Hepatocyte (in vitro differentiated cells): ENCODE measurements around the gene RAB3GAP1. TPM values are rescaled to one million over a fixed set of nuclear protein-coding genes. Genes with fewer than 3 reads are reported as not detected.

ENCODE experiments used
- DNase-seq: peaks from one replicate; pipeline ENCODE4 v3.0.0-alpha.2; 2016; ENCODE audit warnings: low spot score
- H2AFZ ChIP-seq: fragments of 200-600 bp; sonication (generic); 2 replicates; pipeline ENCODE4 v1.6.0; 2016; ENCODE audit warnings: antibody characterized with exemption, mild to moderate bottlenecking
- H3K27ac ChIP-seq: fragments of 200-600 bp; sonication (generic); 2 replicates; pipeline ENCODE4 v1.5.1; 2016; ENCODE audit warnings: mild to moderate bottlenecking
- H3K27me3 ChIP-seq: fragments of 200-600 bp; sonication (generic); 2 replicates; pipeline ENCODE4 v1.6.1; 2016
- H3K36me3 ChIP-seq: fragments of 200-600 bp; sonication (generic); replicated peaks from 2 replicates; pipeline ENCODE4 v1.5.1; 2016; ENCODE audit warnings: low read depth; ENCODE audit not compliant: insufficient read depth
- H3K4me1 ChIP-seq: fragments of 200-600 bp; sonication (generic); 2 replicates; pipeline ENCODE4 v1.5.1; 2016; ENCODE audit warnings: mild to moderate bottlenecking, moderate library complexity; ENCODE audit not compliant: insufficient read depth
- H3K4me2 ChIP-seq: fragments of 200-600 bp; sonication (generic); 2 replicates; pipeline ENCODE4 v1.6.0; 2016
- H3K4me3 ChIP-seq: fragments of 200-600 bp; sonication (generic); 2 replicates; pipeline ENCODE4 v1.5.1; 2016; ENCODE audit warnings: mild to moderate bottlenecking
- H3K79me2 ChIP-seq: fragments of 200-600 bp; sonication (generic); 2 replicates; pipeline ENCODE4 v1.6.0; 2017; ENCODE audit warnings: mild to moderate bottlenecking
- H3K9me2 ChIP-seq: fragments of 200-600 bp; sonication (generic); replicated peaks from 2 replicates; pipeline ENCODE4 v1.6.0; 2017; ENCODE audit warnings: mild to moderate bottlenecking; ENCODE audit not compliant: insufficient read depth
- H3K9me3 ChIP-seq: fragments of 200-600 bp; sonication (generic); 2 replicates; pipeline ENCODE4 v1.5.1; 2016; ENCODE audit warnings: low read depth, mild to moderate bottlenecking
- H4K20me1 ChIP-seq: fragments of 200-600 bp; sonication (generic); 2 replicates; pipeline ENCODE4 v1.6.0; 2016; ENCODE audit warnings: mild to moderate bottlenecking; ENCODE audit not compliant: insufficient read depth, poor library complexity, severe bottlenecking
- EZH2 ChIP-seq: fragments of 200-600 bp; sonication (generic); IDR thresholded peaks from 2 replicates; pipeline ENCODE4 v1.6.1; 2016; ENCODE audit warnings: antibody characterized with exemption, mild to moderate bottlenecking, borderline replicate concordance
- EZH2phosphoT487 ChIP-seq: fragments of 200-600 bp; sonication (generic); IDR thresholded peaks from one replicate; pipeline ENCODE4 v1.6.1; 2018; ENCODE audit warnings: antibody characterized with exemption, mild to moderate bottlenecking, low read depth, moderate library complexity; ENCODE audit not compliant: unreplicated experiment, severe bottlenecking
- WGBS: methylation state at CpG from one replicate; pipeline ENCODE4 v1.1.6; 2016; ENCODE audit warnings: low lambda C conversion rate; ENCODE audit errors: missing lambda C conversion rate; 5-methylcytosine and 5-hydroxymethylcytosine counted together
- polyA plus RNA-seq: library from polyadenylated mRNA; unstranded; fragments of >200 nt; fragmentation: Nextera tagmentation; extraction: Ambion mirVana; gene quantifications from 2 replicates; pipeline ENCODE4 v1.2.1, GENCODE V29; 2016
- total RNA-seq: library from RNA; depleted of rRNA; stranded (reverse); fragments of >200 nt; gene quantifications from 2 replicates; pipeline ENCODE4 v1.2.3, GENCODE V29; 2014
- TF ChIP-seq, protein P1 (sequence below): fragments of 200-600 bp; sonication (generic); IDR thresholded peaks from 2 replicates; pipeline ENCODE4 v1.5.1; 2016; ENCODE audit warnings: antibody characterized with exemption, mild to moderate bottlenecking; ENCODE audit not compliant: poor library complexity

RAB3GAP1 gene
- total and polyA plus RNA-seq, 2 experiments from 2014 or later = 17.7 to 62.5 TPM

DNA sequence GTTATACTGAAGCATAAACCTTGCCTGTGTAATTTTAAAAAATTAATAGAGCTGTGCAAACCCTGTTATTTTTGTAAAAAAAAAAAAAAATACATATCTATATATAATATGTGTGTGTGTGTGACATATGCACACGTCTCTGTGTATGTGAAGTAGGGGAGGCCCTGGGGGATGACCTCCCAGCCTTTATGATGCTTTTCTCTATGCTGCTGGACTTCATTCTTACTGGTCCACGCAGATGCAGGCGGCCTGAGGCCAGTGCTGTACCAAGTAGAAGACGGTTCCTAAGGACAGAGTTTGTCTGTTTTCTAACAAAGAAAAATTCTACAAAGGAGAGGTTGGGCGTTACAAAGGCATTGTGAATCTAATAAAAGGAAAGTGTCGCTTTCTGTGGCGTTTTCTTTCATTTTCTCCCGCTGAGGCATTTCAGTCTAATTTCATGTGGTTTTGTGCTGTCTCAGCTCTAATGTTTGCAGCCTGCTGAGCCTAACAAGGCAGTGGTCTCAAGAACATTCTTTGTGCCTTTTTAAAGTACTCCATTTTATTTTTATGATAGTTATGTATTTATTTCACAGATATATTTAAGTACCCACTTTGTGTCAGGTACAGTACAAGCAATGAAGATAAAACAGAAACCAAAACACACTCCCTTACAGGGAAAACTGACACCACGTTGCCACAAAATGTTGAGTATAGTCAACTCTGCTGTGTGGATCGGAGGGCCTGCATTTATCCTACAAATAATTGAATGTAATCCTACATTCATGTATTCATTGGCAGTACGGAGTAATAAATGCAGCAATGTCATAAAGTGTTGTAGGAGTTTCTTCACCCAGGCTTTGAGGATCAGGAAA lies 118.0 kb downstream of the RAB3GAP1 start:
- Histone ChIP-seq H2AFZ (no peak overlapping the region), H3K4me3 (no peak overlapping the region), H3K4me1 (no peaks in the 10 kb centered on the region), H3K79me2 (no peaks in the 10 kb centered on the region), H3K9me2 (no peaks in the 10 kb centered on the region), H4K20me1 (no peaks in the 10 kb centered on the region), H3K36me3 (no peaks in the 10 kb centered on the region), H3K4me2 (no peak overlapping the region), H3K9me3 (no peaks in the 10 kb centered on the region), H3K27ac (no peak overlapping the region), H3K27me3 (no peaks in the 10 kb centered on the region)
- DNase-seq = no peak
- TF ChIP-seq, protein P1, sequence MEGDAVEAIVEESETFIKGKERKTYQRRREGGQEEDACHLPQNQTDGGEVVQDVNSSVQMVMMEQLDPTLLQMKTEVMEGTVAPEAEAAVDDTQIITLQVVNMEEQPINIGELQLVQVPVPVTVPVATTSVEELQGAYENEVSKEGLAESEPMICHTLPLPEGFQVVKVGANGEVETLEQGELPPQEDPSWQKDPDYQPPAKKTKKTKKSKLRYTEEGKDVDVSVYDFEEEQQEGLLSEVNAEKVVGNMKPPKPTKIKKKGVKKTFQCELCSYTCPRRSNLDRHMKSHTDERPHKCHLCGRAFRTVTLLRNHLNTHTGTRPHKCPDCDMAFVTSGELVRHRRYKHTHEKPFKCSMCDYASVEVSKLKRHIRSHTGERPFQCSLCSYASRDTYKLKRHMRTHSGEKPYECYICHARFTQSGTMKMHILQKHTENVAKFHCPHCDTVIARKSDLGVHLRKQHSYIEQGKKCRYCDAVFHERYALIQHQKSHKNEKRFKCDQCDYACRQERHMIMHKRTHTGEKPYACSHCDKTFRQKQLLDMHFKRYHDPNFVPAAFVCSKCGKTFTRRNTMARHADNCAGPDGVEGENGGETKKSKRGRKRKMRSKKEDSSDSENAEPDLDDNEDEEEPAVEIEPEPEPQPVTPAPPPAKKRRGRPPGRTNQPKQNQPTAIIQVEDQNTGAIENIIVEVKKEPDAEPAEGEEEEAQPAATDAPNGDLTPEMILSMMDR = no peak
- TF ChIP-seq EZH2 (no peak), EZH2phosphoT487 (no peak)
- WGBS = 95% methylated on average over 11 of the region's 11 CpGs

DNA sequence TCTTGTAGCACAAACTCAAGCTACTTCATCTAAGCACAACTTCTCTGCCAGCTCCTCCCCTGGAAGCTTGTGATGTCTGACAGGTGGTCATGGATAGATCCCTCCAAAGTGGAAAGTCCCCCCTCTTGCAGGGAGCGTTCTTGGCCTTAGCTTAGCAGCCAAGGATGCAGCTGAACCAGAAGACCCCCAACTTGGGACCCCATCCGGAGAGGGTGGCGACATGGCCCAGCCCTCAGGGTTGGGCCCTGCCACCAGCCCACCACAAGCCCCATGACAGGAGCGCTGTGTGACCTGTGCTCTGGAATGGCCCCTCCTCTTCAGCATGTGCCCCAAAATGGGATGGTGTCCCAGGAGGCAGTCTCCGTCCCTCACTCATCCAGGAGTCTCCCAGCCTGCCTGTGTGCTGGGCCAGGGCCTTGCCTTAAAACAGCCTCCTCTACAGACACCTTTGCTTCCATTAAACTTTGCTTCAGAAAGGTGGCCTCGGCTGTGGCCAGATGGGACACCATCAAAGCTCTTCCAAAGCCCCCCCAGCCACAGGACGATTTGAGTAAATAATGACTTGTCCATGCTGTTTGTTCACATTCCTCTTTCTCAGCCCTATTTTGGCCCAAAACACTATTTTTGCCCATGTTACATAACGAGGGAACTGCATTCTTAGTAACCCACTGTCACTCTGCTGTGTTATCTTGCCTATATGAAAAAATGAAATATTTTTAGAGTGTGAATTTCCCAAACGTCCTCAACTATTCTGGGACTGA lies 122.1 kb downstream of the RAB3GAP1 start:
- DNase-seq = no peak
- no peaks in the 10 kb centered on the region for H3K9me3 ChIP-seq
- TF ChIP-seq EZH2phosphoT487 (no peak), EZH2 (no peak)
- TF ChIP-seq, protein P1 = no peak

DNA sequence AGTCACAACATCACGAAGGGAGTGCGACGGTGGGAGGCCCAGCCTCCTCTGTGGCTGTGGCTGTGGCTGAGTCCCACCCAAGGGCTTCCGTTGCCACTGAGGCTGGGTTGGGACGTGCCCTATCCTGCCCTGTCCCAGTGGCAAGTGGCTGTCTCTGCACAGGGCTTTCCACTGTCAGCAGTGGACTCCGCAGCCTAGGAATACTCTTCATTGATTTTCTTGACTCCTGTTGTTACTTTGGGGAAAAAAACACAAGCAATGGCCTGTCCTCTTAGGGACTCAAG lies 122.7 kb downstream of the RAB3GAP1 start:
- TF ChIP-seq EZH2 (no peak), EZH2phosphoT487 (no peak)
- TF ChIP-seq, protein P1 = no peak
- 100% methylated on average over 6 of the region's 6 CpGs for WGBS
- no peak for DNase-seq
- Histone ChIP-seq H3K36me3 (peaks cover 2% of the 10 kb centered on the region), H3K4me2 (no peak overlapping the region), H3K27me3 (no peaks in the 10 kb centered on the region), H3K9me2 (no peaks in the 10 kb centered on the region), H4K20me1 (no peaks in the 10 kb centered on the region), H3K27ac (no peak overlapping the region), H2AFZ (no peak overlapping the region), H3K4me3 (no peak overlapping the region), H3K9me3 (no peaks in the 10 kb centered on the region), H3K4me1 (no peaks in the 10 kb centered on the region), H3K79me2 (no peaks in the 10 kb centered on the region)

More for the DNA sequence above, 122.1 kb downstream of the RAB3GAP1 start:
- no peak overlapping the region for H2AFZ ChIP-seq
- no peak overlapping the region for H3K4me3 ChIP-seq
- H3K79me2 ChIP-seq = no peaks in the 10 kb centered on the region
- H3K4me2 ChIP-seq = no peak overlapping the region
- no peak overlapping the region for H3K27ac ChIP-seq
- peaks cover 2% of the 10 kb centered on the region for H3K36me3 ChIP-seq
- 96% methylated on average over 9 of the region's 9 CpGs for WGBS
- H3K4me1 ChIP-seq = no peaks in the 10 kb centered on the region
- no peaks in the 10 kb centered on the region for H3K9me2 ChIP-seq
- H4K20me1 ChIP-seq = no peaks in the 10 kb centered on the region
- H3K27me3 ChIP-seq = no peaks in the 10 kb centered on the region
